GM18526 (cell line): Measurements from ENCODE around the gene IFT81.

Experiments used
- POLR2A ChIP-seq: IDR thresholded peaks from 3 replicates; pipeline ENCODE4 v1.6.1; 2011; ENCODE audit not compliant: insufficient read length; ENCODE audit errors: extremely low read depth

The IFT81 gene

GRCh38 chr12:110262442-110263388 lies 138.6 kb downstream of the IFT81 start:
- no peak for TF ChIP-seq POLR2A

DNA sequence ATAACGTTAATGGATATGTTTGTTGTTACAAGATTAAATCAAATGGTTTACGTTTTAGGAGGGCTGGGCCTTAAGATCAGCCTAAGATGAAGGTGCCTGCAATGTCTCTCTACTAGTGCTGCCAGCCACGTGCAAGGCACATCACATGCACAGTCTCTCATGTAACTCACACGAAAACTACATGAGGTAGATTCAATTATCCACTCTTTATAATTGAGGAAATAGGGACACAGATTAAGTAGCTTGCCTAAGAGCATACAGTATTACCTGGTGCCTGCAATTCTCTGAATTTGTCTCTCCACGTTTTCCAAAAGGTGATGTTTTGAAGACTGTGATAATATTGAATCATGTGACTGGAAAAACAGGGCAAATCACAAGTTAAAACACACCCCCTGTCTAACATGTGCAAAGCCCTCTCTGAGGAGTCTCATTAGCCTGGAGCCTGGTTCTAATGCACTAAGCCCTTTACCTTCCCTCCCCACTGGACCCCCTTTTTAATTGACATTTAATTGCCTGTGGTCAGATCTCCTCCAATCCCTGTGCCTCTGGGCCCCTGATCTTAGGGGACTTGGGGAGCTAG lies 142.3 kb downstream of the IFT81 start:
- TF ChIP-seq POLR2A = no peak

GRCh38 chr12:110266980-110267620 lies 142.9 kb downstream of the IFT81 start:
- no peak for TF ChIP-seq POLR2A
